HG02798 (cell line): ENCODE results near the gene GULP1.

Source experiments
- ATAC-seq: cut with Tn5 transposase; IDR thresholded peaks from one replicate; pipeline ENCODE4 v1.9.1; 2021; ENCODE audit warnings: mild to moderate bottlenecking; ENCODE audit not compliant: unreplicated experiment, poor library complexity

The GULP1 gene

DNA sequence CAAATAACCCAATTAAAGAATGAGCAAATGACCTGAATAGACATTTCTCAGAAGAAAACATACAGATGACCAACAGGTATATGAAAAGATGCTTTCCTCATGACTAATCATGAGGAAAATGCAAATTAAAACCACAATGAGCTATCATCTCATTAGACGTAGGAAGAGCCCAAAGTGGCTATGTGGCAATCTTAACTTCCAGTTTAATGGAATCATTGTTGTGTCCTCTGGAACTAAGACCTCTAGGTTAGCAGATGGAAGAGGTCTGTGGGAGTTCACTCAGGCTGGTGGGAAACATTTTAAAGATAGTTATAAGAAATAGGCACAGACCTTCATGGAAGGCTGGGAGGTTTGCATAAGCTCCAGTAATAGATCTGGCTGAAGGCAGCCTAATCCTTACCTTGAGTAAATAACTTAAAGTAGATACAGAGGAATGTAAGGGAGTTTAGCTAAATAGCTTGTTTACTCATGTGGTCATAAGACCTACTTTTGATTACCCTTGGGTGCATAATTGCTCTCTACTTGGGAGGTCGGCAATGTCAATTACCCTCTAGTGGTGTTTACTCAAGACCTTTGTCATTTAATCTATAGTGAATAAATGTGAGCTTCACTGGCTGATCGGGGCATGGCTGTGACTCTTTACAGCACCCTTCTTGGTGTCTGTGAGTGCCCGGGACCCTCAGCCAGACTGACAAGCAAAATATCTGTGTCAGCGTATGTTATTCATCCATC, 119.0 kb downstream of the GULP1 start:
- ATAC-seq = no peak

DNA sequence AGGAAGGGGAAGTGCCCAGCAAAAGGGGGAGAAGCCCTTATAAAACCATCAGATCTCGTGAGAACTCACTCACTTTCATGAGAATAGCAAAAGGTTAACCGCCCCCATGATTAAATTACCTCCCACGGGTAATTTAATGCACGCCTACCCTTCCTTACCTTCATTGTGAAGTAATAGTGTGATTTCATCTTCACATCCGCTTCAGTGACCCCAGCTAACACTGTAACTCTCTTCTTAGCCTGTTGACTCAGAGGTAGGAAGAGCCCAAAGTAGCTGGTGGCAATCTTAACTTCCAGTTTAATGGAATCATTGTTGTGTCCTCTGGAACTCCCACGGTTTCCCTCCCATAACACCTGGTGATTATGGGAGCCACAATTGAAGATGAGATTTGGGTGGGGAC, 120.5 kb downstream of the GULP1 start:
- ATAC-seq = no peak

DNA sequence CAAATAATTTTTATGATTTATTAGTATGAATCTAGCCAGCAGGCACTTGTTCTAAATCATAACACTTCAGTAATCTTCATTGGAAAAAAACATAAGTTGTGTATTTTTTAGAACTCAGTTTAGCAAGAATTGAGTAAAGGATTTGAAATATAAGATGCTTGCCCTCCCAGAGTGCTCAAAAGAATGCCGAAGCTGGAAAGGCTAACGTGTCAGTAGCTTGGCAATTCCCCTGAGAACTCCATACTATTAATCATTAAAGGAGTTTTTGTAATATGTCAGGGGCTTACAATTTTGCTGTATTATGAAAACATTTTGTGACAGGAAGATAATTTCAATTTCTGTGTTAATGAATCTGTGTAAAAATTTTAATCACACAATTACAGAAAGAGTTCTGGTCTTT, 122.7 kb downstream of the GULP1 start:
- ATAC-seq = no peak

DNA sequence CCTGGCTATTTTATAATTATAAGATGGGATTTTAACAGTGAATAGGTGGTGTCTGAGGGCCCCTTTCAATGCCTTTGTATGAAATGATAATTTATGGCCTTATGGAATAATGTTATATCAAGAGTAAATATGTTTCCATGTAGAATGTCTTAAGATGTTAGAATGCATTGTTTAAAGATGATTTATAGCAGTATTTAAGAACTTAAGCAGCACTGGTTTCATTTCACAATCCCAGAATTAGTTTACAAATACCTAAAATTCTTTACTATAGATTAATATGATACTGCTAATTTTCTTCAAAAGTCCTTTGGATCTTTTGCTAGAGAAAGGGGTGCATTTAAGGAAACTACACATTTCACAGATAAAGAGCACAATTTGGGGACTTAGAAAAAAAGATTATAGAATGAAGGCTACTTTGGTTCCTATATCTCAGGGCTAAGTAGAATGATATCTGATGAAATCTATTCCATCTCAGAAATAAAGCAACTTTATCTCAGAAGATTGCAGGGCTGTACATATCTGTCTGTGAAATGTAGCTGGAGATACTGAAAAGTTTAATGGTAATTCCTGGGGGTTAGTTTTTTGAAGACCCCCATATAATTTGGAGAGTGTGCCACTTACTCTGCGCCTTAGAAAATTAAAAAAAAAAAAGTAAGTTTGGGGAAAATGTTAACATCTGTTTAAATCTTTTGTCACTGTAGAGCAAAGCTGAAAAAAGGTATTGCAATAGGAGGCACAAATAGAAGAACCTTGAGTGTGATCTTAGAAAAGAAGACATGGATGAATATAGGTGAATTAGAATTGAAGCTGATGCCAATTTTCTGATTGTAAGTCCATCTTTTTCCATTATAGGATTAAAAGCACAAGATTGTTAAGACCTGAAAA, 123.4 kb downstream of the GULP1 start:
- ATAC-seq = no peak

DNA sequence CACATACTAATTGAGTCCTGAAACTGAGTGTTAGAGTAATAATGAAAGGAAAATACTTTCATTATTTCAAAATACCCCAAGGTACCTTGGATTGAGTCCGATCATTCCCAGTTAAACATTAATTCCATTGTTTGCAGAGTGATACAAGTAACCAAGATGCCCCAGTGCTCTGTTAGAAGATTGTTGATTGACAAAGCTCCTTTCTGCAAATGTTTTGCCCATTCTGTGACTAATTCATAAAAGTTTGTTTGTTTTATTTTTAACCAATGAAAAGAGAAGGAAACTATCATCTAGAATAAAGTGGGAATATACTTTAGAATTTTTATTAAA, 124.0 kb downstream of the GULP1 start:
- ATAC-seq = peak; percentile 38

DNA sequence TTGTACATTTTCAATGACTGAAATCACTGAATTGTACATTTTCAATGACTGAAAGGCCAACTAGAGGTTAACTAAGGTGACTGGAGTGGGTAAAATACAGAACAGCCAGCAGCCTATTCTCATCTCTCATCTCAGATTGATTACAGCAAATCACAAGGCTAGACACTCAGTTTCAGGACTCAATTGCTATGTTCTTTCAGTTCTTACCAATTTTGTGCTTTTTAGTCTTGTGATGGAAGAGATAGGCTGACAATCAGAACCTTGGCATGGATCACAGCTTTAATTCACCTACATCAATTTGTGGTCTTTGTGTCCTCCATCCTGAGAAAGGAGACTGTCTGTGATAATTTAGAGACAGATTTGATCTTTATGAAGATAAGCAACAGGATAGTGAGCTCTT, 124.7 kb downstream of the GULP1 start:
- no peak for ATAC-seq

DNA sequence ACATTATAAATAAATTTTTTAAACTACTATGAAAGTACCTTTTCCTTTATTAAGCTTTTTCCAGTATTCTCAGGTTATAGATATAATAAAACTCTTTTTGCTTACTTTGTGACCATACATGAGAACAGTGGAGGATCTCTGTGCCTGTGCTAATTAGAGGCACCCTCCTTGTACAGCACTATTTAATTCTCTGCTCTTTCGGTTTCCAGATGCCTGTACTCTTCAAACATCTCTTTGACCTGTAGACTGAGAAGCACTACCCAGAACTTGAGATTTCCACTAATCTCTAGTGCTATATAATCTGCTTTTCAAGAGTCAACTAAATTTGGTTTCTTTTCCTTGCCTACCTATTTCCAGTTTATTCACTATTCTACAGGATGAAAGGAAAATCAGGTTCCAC, 131.1 kb downstream of the GULP1 start:
- no peak for ATAC-seq

DNA sequence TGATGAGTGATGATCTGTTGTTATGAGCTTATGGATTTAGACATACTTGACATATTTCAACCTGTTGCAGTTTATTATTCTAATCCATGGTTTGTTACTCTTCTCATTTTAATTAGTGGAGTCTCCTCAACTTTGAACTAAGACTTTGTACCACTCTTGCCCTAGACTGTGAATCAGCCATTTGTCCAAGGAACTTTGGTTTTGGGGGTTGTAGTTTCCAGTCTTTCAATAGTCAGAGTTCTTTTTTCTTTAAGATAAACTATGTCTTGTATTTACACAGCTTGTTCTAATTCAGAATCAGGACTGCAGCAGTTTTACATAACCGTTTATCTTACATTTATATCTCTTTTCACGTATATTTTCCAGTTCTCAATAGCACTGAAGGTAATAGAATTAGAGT, 133.6 kb downstream of the GULP1 start:
- no peak for ATAC-seq

DNA sequence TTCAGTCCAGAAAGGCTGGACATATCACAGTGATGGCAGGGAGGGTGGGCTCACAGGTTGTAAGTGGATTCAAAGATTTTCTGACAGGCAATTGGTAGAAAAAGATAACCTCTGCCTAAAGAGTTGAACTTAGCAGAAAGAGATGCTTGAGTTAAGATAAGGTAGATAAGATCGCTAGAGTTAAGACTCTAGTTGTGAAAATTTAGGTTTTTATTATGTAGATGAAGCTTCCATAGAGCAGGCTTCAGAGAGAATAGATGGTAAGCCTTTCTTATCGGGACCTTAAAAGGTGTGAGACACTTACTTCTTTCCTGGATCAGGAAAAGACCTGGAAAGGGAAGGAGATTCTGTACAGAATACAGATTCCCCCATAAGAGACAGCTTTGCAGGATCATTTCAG, 134.4 kb downstream of the GULP1 start:
- no peak for ATAC-seq

DNA sequence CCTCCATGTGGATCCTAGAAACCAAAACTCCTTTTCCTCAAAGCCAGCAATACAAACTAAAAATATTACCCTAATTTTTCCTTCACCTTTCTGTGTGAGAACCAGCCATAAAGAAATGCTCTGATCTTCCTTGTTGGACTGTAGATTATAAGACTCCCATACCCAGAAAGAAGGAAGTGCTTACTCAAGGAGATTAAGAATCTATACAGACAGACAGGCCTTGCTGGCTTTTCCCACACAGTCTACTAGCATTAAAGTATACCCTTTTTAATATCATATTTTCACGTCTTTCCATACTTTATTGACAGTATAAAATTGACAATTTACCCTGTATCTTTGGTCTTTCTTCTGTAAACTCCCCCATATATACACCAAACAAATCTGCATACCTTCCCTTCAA, 139.0 kb downstream of the GULP1 start:
- ATAC-seq = no peak

DNA sequence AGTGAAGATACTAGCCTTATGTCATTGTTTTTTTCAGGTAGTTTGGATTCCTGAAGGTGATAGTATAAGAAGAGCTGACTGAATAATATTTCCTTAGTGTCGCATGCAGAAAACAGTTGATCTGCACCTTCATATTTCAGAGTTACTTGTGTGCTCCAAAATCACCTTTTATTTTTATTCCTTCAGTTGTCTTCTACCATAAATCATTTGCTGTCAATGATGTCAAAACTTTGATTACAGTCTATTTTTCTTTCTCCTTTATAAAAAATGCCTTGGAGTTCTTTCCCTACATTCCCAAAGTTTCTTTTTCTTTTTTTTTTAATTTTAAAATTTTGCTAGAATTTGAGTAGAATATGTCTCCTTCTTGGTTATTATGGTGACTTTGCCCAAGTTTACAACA, 142.3 kb downstream of the GULP1 start:
- ATAC-seq = no peak

DNA sequence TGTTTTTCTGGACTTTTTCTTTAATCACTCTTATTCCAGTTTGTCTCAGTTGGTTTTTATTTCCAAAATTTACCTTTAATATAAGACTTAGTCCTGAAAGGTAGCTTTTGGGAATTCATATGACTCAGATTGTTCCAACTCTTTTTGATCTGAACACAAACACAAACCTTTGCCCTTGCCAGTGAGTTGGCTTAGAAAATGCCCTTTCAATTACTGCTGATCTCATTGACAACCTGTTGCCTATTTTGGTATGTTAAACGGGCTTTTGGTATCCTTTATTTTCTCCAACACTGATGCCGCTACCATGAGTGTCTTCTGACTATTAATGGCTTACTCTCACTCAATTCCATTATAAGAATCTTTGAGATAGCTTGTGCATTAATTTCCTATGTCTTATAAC, 143.4 kb downstream of the GULP1 start:
- ATAC-seq = no peak

DNA sequence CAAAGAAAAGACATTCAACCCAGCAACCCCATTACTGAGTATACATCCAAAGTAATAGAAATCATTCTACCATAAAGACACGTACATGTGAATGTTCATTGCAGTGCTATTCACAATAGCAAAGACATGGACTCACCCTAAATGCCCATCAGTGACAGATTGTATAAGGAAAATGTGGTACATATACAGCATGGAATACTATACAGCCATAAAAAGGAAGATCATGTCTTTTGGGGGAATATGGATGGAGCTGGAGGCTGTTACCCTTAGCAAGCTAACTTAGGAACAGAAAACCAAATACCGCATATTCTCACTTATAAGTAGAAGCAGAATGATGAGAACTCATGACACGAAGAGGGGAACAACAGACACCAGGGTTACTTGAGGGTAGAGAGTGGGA, 145.9 kb downstream of the GULP1 start:
- ATAC-seq = no peak

DNA sequence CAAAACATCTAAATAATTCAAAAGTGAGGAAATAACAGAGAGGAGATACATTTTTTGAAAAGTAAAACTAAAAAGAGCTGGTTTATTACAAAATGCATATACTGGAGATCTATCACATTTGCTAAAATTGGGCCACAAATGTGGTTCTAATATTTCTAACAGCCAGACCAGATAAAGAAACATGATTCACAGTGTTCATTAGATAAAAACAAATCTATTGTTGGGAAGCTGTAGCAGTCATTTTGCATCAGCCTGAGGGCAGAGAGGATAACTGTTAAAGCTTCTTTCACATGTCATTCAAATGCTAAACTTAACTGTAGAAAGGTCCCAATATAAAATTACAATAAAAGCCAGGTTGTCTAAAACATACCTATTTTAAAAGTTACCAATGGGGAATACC, 148.3 kb downstream of the GULP1 start:
- no peak for ATAC-seq

DNA sequence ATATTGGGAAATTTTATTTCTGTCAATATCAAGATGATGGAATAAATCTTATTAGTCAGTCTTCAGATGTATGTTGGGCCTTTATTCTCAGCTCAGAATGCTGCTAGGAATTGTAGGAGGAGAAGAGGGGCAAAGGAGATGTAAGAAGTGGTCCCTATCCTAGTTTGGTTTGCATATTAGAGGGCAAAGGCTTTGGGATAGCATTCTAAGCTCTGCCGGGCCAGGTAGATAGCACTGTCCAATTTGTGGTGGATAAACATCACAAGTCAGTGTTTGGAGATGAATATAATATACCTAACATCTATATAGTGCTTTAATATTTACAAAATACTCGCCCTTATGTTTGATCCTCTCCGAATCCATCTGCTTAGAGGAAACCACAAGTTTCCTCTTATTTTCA, 149.2 kb downstream of the GULP1 start:
- no peak for ATAC-seq

DNA sequence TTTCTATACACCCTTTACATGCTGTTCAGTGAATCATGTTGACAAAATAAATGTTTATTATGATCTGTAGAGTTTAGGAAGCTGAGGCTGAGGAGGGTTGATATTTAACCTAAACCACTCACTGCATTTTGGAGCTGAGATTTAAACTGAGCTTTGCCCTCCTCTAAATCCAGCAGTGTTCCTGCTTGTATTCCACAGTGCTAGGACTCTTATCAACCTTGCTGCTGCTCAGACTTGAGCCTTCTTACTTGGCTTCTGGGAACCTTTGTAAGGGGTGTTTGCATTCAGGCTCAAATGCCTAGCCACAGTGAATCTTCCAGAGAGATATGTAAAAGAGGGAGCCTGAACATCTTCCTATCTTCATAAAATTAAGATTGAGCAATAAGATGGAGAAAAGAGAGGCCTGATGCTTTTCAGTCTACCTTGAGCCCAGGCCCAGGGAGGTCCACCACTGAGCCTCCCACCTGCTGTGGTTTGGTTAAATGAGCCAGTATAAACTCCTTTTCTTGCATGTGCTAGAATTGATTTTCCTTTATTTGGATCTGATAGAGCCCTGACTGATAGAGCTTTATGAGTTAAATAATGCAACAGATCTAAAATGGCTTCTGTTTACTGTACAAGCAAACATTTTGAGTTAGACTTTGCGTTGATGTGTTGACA, 149.7 kb downstream of the GULP1 start:
- ATAC-seq = no peak

DNA sequence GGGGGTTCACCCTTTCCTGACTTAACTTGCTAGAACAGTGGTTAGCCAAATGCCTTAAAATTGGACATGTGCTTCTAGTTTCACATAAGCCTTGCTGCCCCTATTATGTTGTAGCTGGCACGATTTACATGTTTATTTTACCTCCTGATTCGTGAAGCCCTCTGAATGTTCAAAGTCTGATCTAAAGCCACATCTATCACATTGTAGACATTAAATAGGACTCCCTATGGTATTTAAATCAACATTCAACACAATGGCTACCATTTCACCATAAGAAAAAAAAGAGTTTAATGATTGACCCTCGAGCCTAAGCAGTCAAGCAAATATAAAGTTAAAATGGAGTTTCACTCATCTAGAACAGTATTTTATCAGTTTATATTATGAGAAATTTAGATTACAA, 151.5 kb downstream of the GULP1 start:
- no peak for ATAC-seq

DNA sequence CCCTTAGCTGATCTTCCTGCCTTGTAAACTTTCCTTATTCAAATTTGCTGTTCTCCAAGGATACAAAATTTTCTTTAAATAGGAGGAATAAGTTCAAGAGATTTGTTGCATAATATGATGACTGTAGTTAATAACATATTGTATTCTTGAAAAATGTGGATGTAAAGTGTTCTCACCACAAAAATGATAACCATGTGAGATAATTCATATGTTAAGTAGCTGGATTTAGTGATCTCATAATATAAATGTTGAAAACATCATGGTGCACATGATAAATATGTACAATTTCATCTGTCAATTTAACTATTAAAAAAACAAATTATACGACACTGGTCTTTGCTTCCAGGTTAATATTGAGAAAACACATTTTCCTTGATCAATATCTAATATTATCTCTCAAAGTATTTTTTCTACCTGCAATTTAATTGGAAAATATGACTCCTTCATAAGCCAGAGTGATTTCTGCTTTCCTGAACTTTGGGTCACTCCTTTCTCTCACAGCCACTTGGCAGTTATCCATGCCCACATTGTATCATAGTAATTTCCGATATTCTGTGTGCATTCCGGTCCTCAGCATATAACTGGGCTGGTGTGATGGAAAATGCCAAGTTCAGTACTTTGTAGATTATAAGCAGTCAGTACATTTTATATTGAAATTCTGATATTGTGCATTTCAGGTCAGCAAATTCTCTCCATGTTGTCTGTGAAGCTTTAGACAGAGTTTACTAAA, 152.6 kb downstream of the GULP1 start:
- ATAC-seq = no peak

DNA sequence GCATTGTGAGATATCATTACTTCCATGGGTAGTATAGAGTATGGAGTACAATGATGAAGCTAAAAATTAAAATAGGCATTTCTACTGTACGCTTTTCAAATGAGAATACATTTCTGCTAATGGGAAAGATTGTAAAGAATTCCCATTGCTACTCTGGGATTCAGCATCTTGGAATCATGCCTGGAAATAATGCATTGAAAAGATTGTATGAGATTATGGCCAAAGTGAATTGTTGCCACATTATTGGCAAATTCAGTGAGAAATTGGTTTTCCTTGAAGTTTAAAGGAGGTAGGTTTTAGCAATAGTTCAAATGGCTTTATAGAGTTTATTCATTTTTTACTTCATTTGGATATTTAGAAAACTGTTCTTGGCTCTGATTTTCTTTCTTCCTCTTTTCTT, 157.9 kb downstream of the GULP1 start:
- ATAC-seq = no peak

DNA sequence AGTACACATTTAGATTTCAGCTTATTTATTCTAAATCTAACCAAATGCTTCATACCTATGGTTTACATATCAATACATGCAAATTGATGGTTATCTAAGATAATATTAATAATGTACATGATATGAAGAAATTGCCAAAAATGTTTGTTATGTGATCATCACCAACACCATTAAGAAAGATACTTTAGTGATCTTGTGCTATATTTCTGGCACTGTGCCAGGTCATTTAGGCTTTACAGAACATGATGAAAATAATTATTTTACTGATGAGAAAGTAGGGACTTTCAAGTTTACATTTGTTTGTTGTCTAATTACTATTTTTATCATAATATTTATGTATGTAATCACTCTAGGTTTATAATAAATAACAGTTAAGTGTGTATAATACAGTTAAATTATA, 158.3 kb downstream of the GULP1 start:
- ATAC-seq = no peak
